Esophagus muscularis mucosa (tissue), 4 donors: ENCODE results near the gene PEX14.

Experiments
- EP300 ChIP-seq: sonication (generic); formaldehyde crosslinking; IDR thresholded peaks from one replicate; pipeline ENCODE4 v1.6.1; 2017; ENCODE audit warnings: antibody characterized with exemption
- POLR2AphosphoS5 ChIP-seq, 2 donors: sonication (generic); formaldehyde crosslinking; IDR thresholded peaks; one replicate each; pipeline ENCODE4 v1.6.1; 2017; ENCODE audit warnings: antibody characterized with exemption in 2 of 2
- TF ChIP-seq, protein P1 (sequence below), 3 experiments: fragments of 200-600 bp in 2 of 3; fragments of 450-650 bp in 1 of 3; sonication (generic) in 2 of 3; IDR thresholded peaks; one replicate each; pipeline ENCODE4 v1.5.1; 2017 to 2019; ENCODE audit warnings: antibody characterized with exemption in 3 of 3, mild to moderate bottlenecking in 2 of 3, moderate library complexity in 1 of 3

DNA sequence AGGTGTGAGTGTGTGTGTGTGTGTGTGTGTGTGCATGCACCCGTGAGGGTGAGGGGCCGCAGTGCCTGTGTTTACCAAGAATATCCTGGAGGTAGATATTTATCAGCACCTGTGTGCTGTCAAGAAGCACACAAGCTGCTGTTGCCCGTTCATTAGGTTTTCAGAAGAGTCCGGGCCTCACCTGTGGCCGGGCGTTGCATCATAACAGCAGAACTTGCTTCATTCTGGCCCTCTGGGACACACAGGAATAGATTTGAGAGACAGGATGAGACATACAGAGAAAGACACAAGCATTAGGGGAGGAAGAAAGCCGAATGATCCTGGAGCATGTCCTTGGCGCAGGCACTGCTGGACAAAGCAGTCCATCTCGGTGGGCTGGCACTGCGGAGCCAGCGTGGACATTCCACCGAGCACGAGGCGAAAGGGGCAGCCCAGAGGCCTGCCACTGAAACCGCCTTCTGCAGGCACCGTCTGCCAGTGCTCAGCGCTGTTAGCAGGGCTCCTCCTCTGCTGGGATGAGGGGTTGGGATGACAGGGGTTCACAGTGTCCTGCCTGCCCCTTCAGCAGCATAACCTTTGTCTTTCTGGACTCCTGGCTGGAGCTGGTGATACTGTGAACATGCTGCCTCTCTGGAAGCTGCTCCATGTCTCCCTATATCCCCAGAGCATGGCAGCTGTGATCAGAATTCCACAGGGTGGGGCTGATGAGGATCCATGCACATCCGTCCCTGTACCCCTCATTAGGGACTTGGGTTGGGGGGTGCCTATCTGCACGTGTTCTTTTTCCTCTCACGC is 81.1 kb downstream of the PEX14 start:
- TF ChIP-seq, protein P1, sequence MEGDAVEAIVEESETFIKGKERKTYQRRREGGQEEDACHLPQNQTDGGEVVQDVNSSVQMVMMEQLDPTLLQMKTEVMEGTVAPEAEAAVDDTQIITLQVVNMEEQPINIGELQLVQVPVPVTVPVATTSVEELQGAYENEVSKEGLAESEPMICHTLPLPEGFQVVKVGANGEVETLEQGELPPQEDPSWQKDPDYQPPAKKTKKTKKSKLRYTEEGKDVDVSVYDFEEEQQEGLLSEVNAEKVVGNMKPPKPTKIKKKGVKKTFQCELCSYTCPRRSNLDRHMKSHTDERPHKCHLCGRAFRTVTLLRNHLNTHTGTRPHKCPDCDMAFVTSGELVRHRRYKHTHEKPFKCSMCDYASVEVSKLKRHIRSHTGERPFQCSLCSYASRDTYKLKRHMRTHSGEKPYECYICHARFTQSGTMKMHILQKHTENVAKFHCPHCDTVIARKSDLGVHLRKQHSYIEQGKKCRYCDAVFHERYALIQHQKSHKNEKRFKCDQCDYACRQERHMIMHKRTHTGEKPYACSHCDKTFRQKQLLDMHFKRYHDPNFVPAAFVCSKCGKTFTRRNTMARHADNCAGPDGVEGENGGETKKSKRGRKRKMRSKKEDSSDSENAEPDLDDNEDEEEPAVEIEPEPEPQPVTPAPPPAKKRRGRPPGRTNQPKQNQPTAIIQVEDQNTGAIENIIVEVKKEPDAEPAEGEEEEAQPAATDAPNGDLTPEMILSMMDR (IDR thresholded peaks at IDR 0.05): no peak
- TF ChIP-seq EP300 (no peak), POLR2AphosphoS5 (IDR thresholded peaks at IDR 0.05) (no peak)
